GM21528 (cell line): ENCODE data around the gene MTNR1B.

Experiments used
- ATAC-seq: cut with Tn5 transposase; IDR thresholded peaks from one replicate; pipeline ENCODE4 v1.9.1; 2021; ENCODE audit warnings: mild to moderate bottlenecking, moderate library complexity; ENCODE audit not compliant: unreplicated experiment, low FRiP score

The MTNR1B gene

GRCh38 chr11:93031386-93031785 is 61.9 kb downstream of the MTNR1B start:
- ATAC-seq = no peak
